Measurements from ENCODE around the gene CREB3L4.

- no peak for TF ChIP-seq POLR2AphosphoS5 (IDR thresholded peaks at IDR 0.05; ENCODE audit: low read depth, low read length)
- TF ChIP-seq POLR2A (IDR thresholded peaks at IDR 0.05; ENCODE audit: low read depth, low read length): no peak
- no peak for TF ChIP-seq SPI1 (IDR thresholded peaks at IDR 0.05; ENCODE audit: low read depth, low read length)
- TF ChIP-seq POU2F2 (IDR thresholded peaks at IDR 0.05; ENCODE audit: low read depth, low read length): no peak
- TF ChIP-seq PAX5 (IDR thresholded peaks at IDR 0.05; ENCODE audit: insufficient read depth, low read length, severe bottlenecking): no peak
- no peak for TF ChIP-seq TAF1 (IDR thresholded peaks at IDR 0.05; ENCODE audit: low read depth, low read length)
Measured at GRCh38 chr1:153959454-153959853, 8.2 kb upstream of the CREB3L4 start.

Measured in GM12891 (cell line).